IMR-90 (cell line): ENCODE results near the gene RNF182. TPM values are rescaled to one million over a fixed set of nuclear protein-coding genes. Genes with fewer than 3 reads are reported as not detected.

ENCODE experiments used
- ATAC-seq: fragments of 200-7000 bp; cut with Tn5 transposase; 2 replicates; pipeline ENCODE4 v1.9.1; 2020; ENCODE audit warnings: low read depth, mild to moderate bottlenecking, moderate library complexity
- BruUV-seq: library from RNA; stranded (reverse); fragments of 400-500 nt; replicated peaks from 2 replicates; lab custom pipeline; 2021; lab: Mats Ljungman, UMichigan
- CTCF ChIA-PET: fragments of 300-600 bp; formaldehyde crosslinking; extraction: SDS; loops from one replicate; lab custom pipeline; 2021; ENCODE audit warnings: antibody characterized with exemption; lab: Yijun Ruan, JAX
- POLR2A ChIA-PET: fragments of 300-600 bp; sonication (Branson Sonifier 250); formaldehyde crosslinking; loops from one replicate; lab custom pipeline; 2022; ENCODE audit warnings: antibody characterized with exemption; ENCODE audit not compliant: unreplicated experiment; lab: Charles Lee
- DNase-seq: peaks from one replicate; pipeline ENCODE4 v3.0.0; 2013
- H2AFZ ChIP-seq: replicated peaks from 2 replicates; pipeline ENCODE3; 2013; ENCODE audit warnings: low read length, mild to moderate bottlenecking; ENCODE audit not compliant: poor library complexity
- H2AK5ac ChIP-seq: 2 replicates; pipeline ENCODE4 v1.6.1; 2013; ENCODE audit warnings: low read depth, low read length, inconsistent platforms
- H2AK9ac ChIP-seq: replicated peaks from 2 replicates; pipeline ENCODE3; 2013; ENCODE audit warnings: mild to moderate bottlenecking, low read depth, low read length, moderate library complexity; ENCODE audit not compliant: poor library complexity
- H2BK120ac ChIP-seq: 2 replicates; pipeline ENCODE4 v1.6.1; 2013; ENCODE audit warnings: low read depth, low read length, inconsistent platforms
- H2BK15ac ChIP-seq: 3 replicates; pipeline ENCODE4 v1.6.1; 2013; ENCODE audit warnings: low read depth, low read length, inconsistent platforms
- H2BK20ac ChIP-seq: 2 replicates; pipeline ENCODE4 v1.6.1; 2013; ENCODE audit warnings: low read depth, mild to moderate bottlenecking, inconsistent platforms, low read length, moderate library complexity
- H2BK5ac ChIP-seq: 2 replicates; pipeline ENCODE4 v1.6.1; 2013; ENCODE audit warnings: mild to moderate bottlenecking, low read depth, low read length, inconsistent platforms; ENCODE audit not compliant: poor library complexity, severe bottlenecking
- H3K14ac ChIP-seq: replicated peaks from 2 replicates; pipeline ENCODE4 v1.6.1; 2013; ENCODE audit warnings: low read depth, low read length, inconsistent platforms
- H3K18ac ChIP-seq: 2 replicates; pipeline ENCODE4 v1.6.1; 2013; ENCODE audit warnings: low read depth, low read length, control low read depth
- H3K23ac ChIP-seq: 2 replicates; pipeline ENCODE4 v1.6.1; 2013; ENCODE audit warnings: low read depth, low read length, inconsistent platforms
- H3K27ac ChIP-seq: 2 replicates; pipeline ENCODE4 v1.5.1; 2013; ENCODE audit warnings: mild to moderate bottlenecking, control low read depth, low read length; ENCODE audit not compliant: insufficient read depth
- H3K27me3 ChIP-seq: 2 replicates; pipeline ENCODE4 v1.6.1; 2013; ENCODE audit warnings: low read length; ENCODE audit not compliant: control insufficient read depth, insufficient read depth
- H3K36me3 ChIP-seq: 2 replicates; pipeline ENCODE4 v1.6.1; 2013; ENCODE audit warnings: low read length, mixed read lengths; ENCODE audit not compliant: control insufficient read depth, insufficient read depth
- H3K4ac ChIP-seq: 2 replicates; pipeline ENCODE4 v1.6.1; 2013; ENCODE audit warnings: low read depth, low read length, inconsistent platforms
- H3K4me1 ChIP-seq: 2 replicates; pipeline ENCODE4 v1.6.1; 2013; ENCODE audit warnings: low read length, mixed read lengths; ENCODE audit not compliant: control insufficient read depth, insufficient read depth
- H3K4me2 ChIP-seq: 2 replicates; pipeline ENCODE4 v1.6.1; 2013; ENCODE audit warnings: low read depth, mild to moderate bottlenecking, control low read depth, low read length, moderate library complexity
- H3K4me3 ChIP-seq: 2 replicates; pipeline ENCODE4 v1.5.1; 2013; ENCODE audit warnings: low read depth, mild to moderate bottlenecking, control low read depth, low read length, moderate library complexity; ENCODE audit not compliant: insufficient read depth
- H3K56ac ChIP-seq: 2 replicates; pipeline ENCODE4 v1.6.1; 2013; ENCODE audit warnings: low read length, inconsistent platforms; ENCODE audit not compliant: insufficient read depth; ENCODE audit errors: extremely low read depth
- H3K79me1 ChIP-seq, 2 experiments: 2 replicates each; pipeline ENCODE4 v1.6.1; 2013; ENCODE audit warnings: low read length in 2 of 2, inconsistent platforms in 1 of 2, low read depth in 1 of 2
- H3K9ac ChIP-seq: 2 replicates; pipeline ENCODE4 v1.6.1; 2013; ENCODE audit warnings: low read depth, low read length, control low read depth
- H3K9me1 ChIP-seq: 2 replicates; pipeline ENCODE4 v1.6.1; 2013; ENCODE audit warnings: low read length, inconsistent platforms; ENCODE audit not compliant: insufficient read depth
- H3K9me3 ChIP-seq: 2 replicates; pipeline ENCODE4 v1.6.1; 2013; ENCODE audit warnings: low read length; ENCODE audit not compliant: control insufficient read depth, insufficient read depth
- H4K20me1 ChIP-seq: 2 replicates; pipeline ENCODE4 v1.6.1; 2013; ENCODE audit warnings: low read length, inconsistent platforms; ENCODE audit not compliant: insufficient read depth
- H4K5ac ChIP-seq: 2 replicates; pipeline ENCODE4 v1.6.1; 2013; ENCODE audit warnings: mild to moderate bottlenecking, low read depth, low read length, control low read depth
- H4K8ac ChIP-seq, 2 experiments: 2 replicates each; pipeline ENCODE4 v1.6.1; 2013; ENCODE audit warnings: low read depth in 2 of 2, low read length in 2 of 2, control low read depth in 1 of 2, inconsistent platforms in 1 of 2
- H4K91ac ChIP-seq: 2 replicates; pipeline ENCODE4 v1.6.1; 2013; ENCODE audit warnings: low read depth, low read length, inconsistent platforms; ENCODE audit not compliant: insufficient read depth
- MAFK ChIP-seq: IDR thresholded peaks from 2 replicates; pipeline ENCODE4 v1.6.1; 2012; ENCODE audit warnings: low read depth, low read length, improper control_type of control experiment
- RAD21 ChIP-seq: IDR thresholded peaks from 2 replicates; pipeline ENCODE4 v1.6.1; 2012; ENCODE audit warnings: low read length, improper control_type of control experiment
- WGBS, 2 experiments: methylation state at CpG; one replicate each; pipeline versions ENCODE4 v1.1.5 to v1.1.7; 2013; ENCODE audit warnings: missing lambda C conversion rate in 2 of 2; ENCODE audit not compliant: insufficient read length in 1 of 2; ENCODE audit errors: extremely low coverage in 2 of 2; 5-methylcytosine and 5-hydroxymethylcytosine counted together
- dilution Hi-C: fragments of 300-500 bp; cut with HindIII; formaldehyde crosslinking; loops from one replicate; pipeline ENCODE4 v1.14.3; 2018; ENCODE audit warnings: low sequenced_read_pairs; ENCODE audit not compliant: unreplicated experiment
- in situ Hi-C: fragments of 300-500 bp; cut with MboI; formaldehyde crosslinking; loops from 3 replicates; pipeline ENCODE4 v1.14.3; 2019; ENCODE audit warnings: low sequenced_read_pairs, inconsistent platforms, mixed read lengths
- intact Hi-C: fragments of 100-400 bp; cut with micrococcal nuclease; formaldehyde crosslinking; loops from 2 replicates; pipeline ENCODE4 v1.10.0; 2022
- polyA plus RNA-seq, 3 experiments: library from polyadenylated mRNA; depleted of rRNA; stranded (reverse); fragments of >200 nt; gene quantifications; 2 replicates each; pipeline ENCODE4 v1.2.3, GENCODE V29; 2012; ENCODE audit warnings: low replicate concordance in 1 of 3
- total RNA-seq: library from RNA; depleted of rRNA; stranded (reverse); fragments of >200 nt; gene quantifications from 2 replicates; pipeline ENCODE4 v1.2.3, GENCODE V29; 2012

RNF182 gene
- total and polyA plus RNA-seq, 2 of the 4 experiments (the other 2 are of a cell fraction): 4.1 to 9.1 TPM

GRCh38 chr6:13931797-13932402 lies 7.1 kb downstream of the RNF182 start:
- Histone ChIP-seq H3K4me2 (no peak overlapping the region), H3K27ac (no peak overlapping the region), H4K91ac (no peak overlapping the region), H3K27me3 (no peaks in the 10 kb centered on the region), H2BK15ac (no peak overlapping the region), H3K9ac (no peak overlapping the region), H3K14ac (no peak overlapping the region), H3K9me1 (no peaks in the 10 kb centered on the region), H2AK9ac (no peak overlapping the region), H2BK20ac (no peak overlapping the region), H4K20me1 (no peaks in the 10 kb centered on the region), H2BK5ac (no peak overlapping the region), H2AK5ac (no peak overlapping the region), H3K36me3 (no peaks in the 10 kb centered on the region), H3K23ac (no peak overlapping the region), H3K4me3 (no peak overlapping the region), H2AFZ (no peak overlapping the region), H4K8ac (no peak overlapping the region), H3K9me3 (no peaks in the 10 kb centered on the region; the same call in 1 of the 2 replicates), H3K79me1 (peaks cover 4 to 6% of the 10 kb centered on the region in 2 experiments), H3K4me1 (no peaks in the 10 kb centered on the region), H3K56ac (no peak overlapping the region), H3K4ac (no peak overlapping the region), H4K5ac (no peak overlapping the region), H2BK120ac (no peak overlapping the region), H3K18ac (no peak overlapping the region)
- in situ Hi-C loops: no loop called here
- no TSS peak for BruUV-seq
- ATAC-seq: no peak
- DNase-seq: no peak
- ChIA-PET CTCF (interaction anchor here (0.6 kb wide), 1 partner anchor 17 kb away, joined by 5 read pairs; no protein-coding TSS in a partner anchor), POLR2A (interaction anchor here (0.6 kb wide), 1 partner anchor 251 kb away, joined by 4 read pairs; no protein-coding TSS in a partner anchor)
- no peak for TF ChIP-seq MAFK
- TF ChIP-seq RAD21: no peak
- intact Hi-C loops: no loop called here
- no CpG with 5 or more reads among the region's 1 CpG for WGBS, 2 experiments
- dilution Hi-C loops: no loop called here
